ENCODE results near the gene ARHGAP19. TPM values are rescaled to one million over a fixed set of nuclear protein-coding genes. Genes with fewer than 3 reads are reported as not detected.

Gene ARHGAP19
- polyA plus RNA-seq, 3 donors: 8.3 to 10.6 (median 10.2) TPM

- peaks cover 0 to 10% (median 4%) of the 10 kb centered on the region in 7 donors for H3K9me3 Mint-ChIP-seq
- H3K4me3 ChIP-seq (replicated peaks in 1 of 3; ENCODE audit: low read depth in 2 of 3, low read length in 3 of 3): no peak overlapping the region
- H3K4me1 ChIP-seq (ENCODE audit: control insufficient read depth in 1 of 2, insufficient read depth in 2 of 2, low read length in 2 of 2): no peaks in the 10 kb centered on the region
- H2AFZ ChIP-seq (ENCODE audit: insufficient read depth, low read depth, low read length, poor library complexity, severe bottlenecking): no peak overlapping the region
- H3K9me3 ChIP-seq (replicated peaks in 1 of 2; ENCODE audit: control insufficient read depth in 1 of 2, insufficient read depth in 1 of 2, low read length in 2 of 2): no peaks in the 10 kb centered on the region
- no peak for TF ChIP-seq CTCF (IDR thresholded peaks at IDR 0.05)
- no peak overlapping the region for H3K27ac ChIP-seq (ENCODE audit: low read depth in 1 of 2, low read length in 2 of 2)
- WGBS (ENCODE audit: insufficient coverage): 93% methylated on average over 2 of the region's 5 CpGs
- no peaks in the 10 kb centered on the region for H3K27me3 ChIP-seq (ENCODE audit: control insufficient read depth in 2 of 2, insufficient read depth in 2 of 2, low read length in 2 of 2)
- no peaks in the 10 kb centered on the region for H3K27me3 Mint-ChIP-seq (ENCODE audit: low read depth in 3 of 3)
- peaks cover 5% of the 10 kb centered on the region for H4K20me1 ChIP-seq (ENCODE audit: insufficient read depth, low read length)
- DNase-seq: no peak
- H3K4me1 Mint-ChIP-seq: no peaks in the 10 kb centered on the region
- H3K36me3 ChIP-seq (replicated peaks in 1 of 2; ENCODE audit: control insufficient read depth in 1 of 2, insufficient read depth in 2 of 2, low read length in 2 of 2): peaks cover 27 to 58% of the 10 kb centered on the region in 2 donors
- peak overlapping the region in 1 of 7 donors; percentile 15 for H3K27ac Mint-ChIP-seq
- peaks cover 54 to 81% of the 10 kb centered on the region in 2 donors for H3K36me3 Mint-ChIP-seq
- H3K9ac ChIP-seq (ENCODE audit: insufficient read depth, low read length, poor library complexity, severe bottlenecking): no peak overlapping the region
- no peak overlapping the region for H3K4me3 Mint-ChIP-seq
- no peak overlapping the region for H3K4me2 ChIP-seq (replicated peaks; ENCODE audit: extremely low read depth, low read length, poor library complexity, severe bottlenecking)
- H3K79me2 ChIP-seq (ENCODE audit: insufficient read depth, low read length): peaks cover 61% of the 10 kb centered on the region
- intact Hi-C loops (cut with micrococcal nuclease): no loop called here
Observed at GRCh38 chr10:97263971-97264370, 28.5 kb downstream of the ARHGAP19 start.

GRCh38 chr10:97261656-97262055 lies 30.8 kb downstream of the ARHGAP19 start:
- intact Hi-C loops (cut with micrococcal nuclease): no loop called here
- WGBS (ENCODE audit: insufficient coverage): no CpG with 5 or more reads among the region's 1 CpG
- DNase-seq: no peak

More at GRCh38 chr10:97261656-97262055, 30.8 kb downstream of the ARHGAP19 start:
- Histone ChIP-seq H3K27ac (ENCODE audit: low read depth in 1 of 2, low read length in 2 of 2) (no peak overlapping the region), H3K9me3 (replicated peaks in 1 of 2; ENCODE audit: control insufficient read depth in 1 of 2, insufficient read depth in 1 of 2, low read length in 2 of 2) (no peaks in the 10 kb centered on the region), H3K4me1 (ENCODE audit: control insufficient read depth in 1 of 2, insufficient read depth in 2 of 2, low read length in 2 of 2) (no peaks in the 10 kb centered on the region), H3K36me3 (replicated peaks in 1 of 2; ENCODE audit: control insufficient read depth in 1 of 2, insufficient read depth in 2 of 2, low read length in 2 of 2) (peaks cover 46 to 71% of the 10 kb centered on the region in 2 donors), H3K27me3 (ENCODE audit: control insufficient read depth in 2 of 2, insufficient read depth in 2 of 2, low read length in 2 of 2) (no peaks in the 10 kb centered on the region), H3K79me2 (ENCODE audit: insufficient read depth, low read length) (peaks cover 37% of the 10 kb centered on the region), H4K20me1 (ENCODE audit: insufficient read depth, low read length) (no peaks in the 10 kb centered on the region), H3K4me2 (replicated peaks; ENCODE audit: extremely low read depth, low read length, poor library complexity, severe bottlenecking) (no peak overlapping the region), H3K4me3 (replicated peaks in 1 of 3; ENCODE audit: low read depth in 2 of 3, low read length in 3 of 3) (no peak overlapping the region), H3K9ac (ENCODE audit: insufficient read depth, low read length, poor library complexity, severe bottlenecking) (no peak overlapping the region), H2AFZ (ENCODE audit: insufficient read depth, low read depth, low read length, poor library complexity, severe bottlenecking) (no peak overlapping the region)
- Mint-ChIP-seq H3K27me3 (ENCODE audit: low read depth in 3 of 3) (no peaks in the 10 kb centered on the region), H3K4me3 (no peak overlapping the region), H3K4me1 (no peaks in the 10 kb centered on the region), H3K27ac (peak overlapping the region in 1 of 7 donors; percentile 15), H3K9me3 (peaks cover 0 to 2% (median under 1%) of the 10 kb centered on the region in 7 donors), H3K36me3 (peaks cover 57 to 80% of the 10 kb centered on the region in 2 donors)
- TF ChIP-seq CTCF (IDR thresholded peaks at IDR 0.05): no peak
